HG02798 (cell line): ENCODE results near the gene HNRNPH2.

Experiments
- ATAC-seq: cut with Tn5 transposase; IDR thresholded peaks from one replicate; pipeline ENCODE4 v1.9.1; 2021; ENCODE audit warnings: mild to moderate bottlenecking; ENCODE audit not compliant: unreplicated experiment, poor library complexity

The HNRNPH2 gene

GRCh38 chrX:101450085-101450484, 42.1 kb downstream of the HNRNPH2 start:
- ATAC-seq: no peak

- no peak for ATAC-seq
Measured at GRCh38 chrX:101450961-101451360, 42.9 kb downstream of the HNRNPH2 start.

- ATAC-seq: no peak
Measured at GRCh38 chrX:101452056-101452455, 44.0 kb downstream of the HNRNPH2 start.

GRCh38 chrX:101460669-101461068, 52.6 kb downstream of the HNRNPH2 start:
- no peak for ATAC-seq

GRCh38 chrX:101462892-101463291, 54.9 kb downstream of the HNRNPH2 start:
- ATAC-seq: peak; percentile 54
